COR-L47 (cell line): Measurements from ENCODE around the gene TIAL1.
"Not testable (repeated sequence)": the region's sequence is repeated elsewhere in the genome, so short reads cannot be mapped to it uniquely, and the experiment has no call there.

Experiments
- DNase-seq: peaks from one replicate; lab custom pipeline; 2025; lab: John Stamatoyannopoulos, UW

Gene TIAL1

DNA sequence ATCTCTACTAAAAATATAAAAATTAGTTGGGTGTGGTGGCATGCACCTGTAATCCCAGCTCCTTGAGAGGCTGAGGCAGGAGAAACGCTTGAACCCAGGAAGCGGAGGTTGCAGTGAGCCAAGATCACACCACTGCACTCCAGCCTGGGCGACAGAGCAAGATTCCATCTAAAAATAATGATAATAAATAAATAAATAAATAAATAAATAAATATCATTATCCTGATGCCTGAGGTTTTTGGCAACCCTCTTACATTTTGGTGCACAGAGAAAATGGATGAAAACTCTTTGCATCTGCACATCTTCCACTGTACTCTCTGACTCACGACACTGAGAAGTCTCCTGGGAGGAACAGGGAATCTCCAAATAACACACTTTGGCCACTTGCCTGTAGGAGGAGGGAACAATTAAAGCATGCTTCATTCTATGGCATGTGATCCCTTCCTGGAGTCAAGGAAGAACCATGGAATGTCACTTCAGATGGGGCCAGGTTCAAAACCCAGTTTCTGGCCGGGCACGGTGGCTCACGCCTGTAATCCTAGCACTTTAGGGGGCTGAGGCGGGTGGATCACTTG lies 68.0 kb downstream of the TIAL1 start:
- not testable (repeated sequence) for DNase-seq

DNA sequence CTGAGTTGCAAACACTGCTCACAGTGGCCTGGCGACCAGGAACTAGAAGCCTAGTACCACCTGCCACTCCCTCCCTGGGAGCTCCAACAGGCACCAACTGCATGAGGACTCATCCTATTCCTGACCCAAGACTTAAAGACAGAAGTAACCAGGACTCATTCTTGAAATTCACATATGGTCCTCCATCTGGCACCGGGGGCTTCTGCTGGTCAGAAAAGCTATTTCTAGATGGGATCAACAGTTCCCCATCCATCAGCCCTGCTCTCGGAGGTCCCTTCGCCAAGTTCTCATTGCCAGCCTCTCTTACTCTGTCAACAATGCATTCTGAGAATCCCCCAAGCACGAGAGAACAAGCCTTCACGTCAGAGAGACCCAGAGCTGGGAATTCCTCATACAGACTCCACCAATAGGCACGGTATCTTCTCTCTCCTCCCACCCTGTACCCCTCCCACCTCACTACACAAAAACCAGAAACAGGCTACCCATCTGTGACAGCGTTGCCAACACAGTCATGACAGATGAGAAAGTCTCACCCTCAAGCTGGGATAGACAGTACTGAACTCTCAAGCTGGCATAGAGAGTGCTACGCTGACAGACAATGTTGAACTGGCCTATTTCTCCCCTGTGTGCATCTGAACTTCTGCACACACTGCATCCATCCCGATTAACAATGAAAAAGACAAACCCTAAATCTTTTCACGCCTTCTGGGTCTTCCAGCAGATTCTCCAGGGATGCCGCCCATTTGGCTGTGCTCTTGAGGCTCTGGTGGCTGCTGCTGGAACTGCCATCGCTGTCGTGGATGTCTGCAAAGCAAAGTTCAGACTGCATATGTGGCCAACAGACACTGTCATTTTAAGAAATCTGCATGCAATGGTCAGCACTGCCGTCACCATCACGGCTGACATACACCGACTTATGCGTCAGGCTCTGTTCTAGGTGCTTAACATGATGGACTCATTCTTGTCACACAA lies 69.9 kb downstream of the TIAL1 start:
- DNase-seq, result no peak

DNA sequence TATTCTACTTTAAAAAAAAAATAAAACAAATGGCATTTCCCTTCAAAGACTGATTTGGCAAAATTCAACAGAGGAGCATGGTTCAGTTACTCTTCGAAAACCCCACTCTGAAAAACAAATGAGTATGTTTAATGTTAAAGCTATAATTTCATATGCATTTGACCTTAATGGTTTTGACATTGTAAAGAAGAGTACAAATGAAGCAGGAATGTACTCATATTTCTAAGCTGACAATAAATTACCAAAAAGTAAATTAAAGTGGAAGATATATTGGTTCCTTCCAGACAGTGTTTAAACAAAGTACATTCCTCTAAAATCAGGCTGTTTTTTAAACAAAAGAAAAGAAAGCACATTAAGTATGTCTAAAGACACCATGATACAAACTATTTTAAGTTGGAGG lies 70.6 kb downstream of the TIAL1 start:
- no peak for DNase-seq

DNA sequence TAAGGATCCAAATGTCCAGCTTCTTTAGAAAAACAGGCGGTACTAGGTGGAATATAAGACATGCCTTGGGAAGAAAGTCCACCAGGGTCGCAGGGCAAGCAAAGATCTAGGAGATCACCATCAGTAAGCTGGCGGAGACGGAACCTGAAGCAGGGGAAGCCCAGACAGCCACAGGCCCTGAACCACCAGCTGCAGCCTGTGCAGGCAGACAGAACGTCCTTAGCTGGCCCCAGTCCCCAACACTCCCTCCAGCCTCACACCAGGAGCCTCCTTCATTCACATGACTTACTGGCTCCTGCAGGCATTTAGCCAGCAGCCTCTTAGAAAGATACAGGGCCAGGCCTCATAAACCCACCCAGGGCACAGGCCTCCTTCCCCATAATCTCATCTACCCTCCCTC lies 71.6 kb downstream of the TIAL1 start:
- no peak for DNase-seq

DNA sequence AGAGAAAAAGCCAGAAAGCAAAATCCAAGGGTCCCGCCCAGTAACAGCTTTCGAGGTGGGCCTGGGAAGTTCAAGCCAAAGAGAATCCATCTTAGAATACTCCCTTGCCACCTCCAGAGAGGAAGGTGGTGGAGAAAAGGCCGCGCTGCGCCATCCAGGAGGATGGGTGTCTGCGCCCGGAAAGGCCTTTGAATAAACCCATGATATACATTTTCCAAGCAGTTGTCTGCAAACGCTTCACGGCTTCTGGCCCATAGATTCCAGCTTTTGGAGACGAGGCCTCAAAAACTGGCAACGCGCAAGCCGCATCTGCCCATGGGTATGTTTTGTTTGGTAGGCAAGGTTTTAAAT lies 72.1 kb downstream of the TIAL1 start:
- no peak for DNase-seq

DNA sequence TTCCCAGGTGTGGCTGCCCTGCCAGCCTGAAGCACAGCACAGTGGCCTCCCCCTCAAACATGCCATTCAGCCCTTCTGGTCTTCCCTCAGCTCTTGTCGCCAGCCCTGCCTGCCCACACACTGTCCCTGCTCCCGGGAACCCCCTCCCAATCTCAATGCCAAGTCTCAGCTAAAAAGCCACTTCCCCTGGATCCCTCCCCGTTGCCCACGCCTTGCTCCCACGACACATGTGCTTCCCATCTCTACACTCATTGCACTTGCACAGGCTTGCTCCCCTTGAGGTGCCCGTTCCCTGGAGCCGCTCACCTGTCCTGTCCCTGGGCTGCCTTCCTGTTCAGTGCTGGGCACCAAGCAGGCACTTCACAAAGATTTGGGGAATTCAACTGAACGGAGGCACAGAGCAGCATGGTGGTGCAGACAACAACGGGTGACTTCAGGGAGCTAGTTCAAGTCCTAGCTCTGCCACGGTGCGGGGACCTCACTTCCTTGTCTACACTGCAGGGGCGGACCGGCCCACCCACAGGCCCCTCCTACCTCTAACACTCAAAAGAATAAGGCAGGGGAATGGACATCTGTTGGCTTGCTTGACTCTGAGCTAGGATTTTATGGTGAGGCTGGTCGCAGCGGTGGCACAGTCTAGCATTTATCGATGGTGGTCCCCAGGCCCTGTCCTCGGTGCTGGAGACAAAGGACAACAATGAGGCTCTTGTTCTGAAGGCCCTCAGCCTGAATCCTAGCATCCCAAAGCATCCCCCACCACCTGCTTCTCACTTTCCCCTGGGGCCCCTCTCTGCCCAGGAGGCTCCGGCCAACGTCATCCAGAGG lies 72.7 kb downstream of the TIAL1 start:
- DNase-seq, result no peak
